DMS153 treated with DMSO at 0.1 percent for 48 hours (cell line): ENCODE data around the gene MITD1.
"Not testable (repeated sequence)": the region's sequence is repeated elsewhere in the genome, so short reads cannot be mapped to it uniquely, and the experiment has no call there.

Experiments
- DNase-seq: peaks from one replicate; lab custom pipeline; 2025; ENCODE audit not compliant: unreplicated experiment; lab: John Stamatoyannopoulos, UW

MITD1 gene

DNA sequence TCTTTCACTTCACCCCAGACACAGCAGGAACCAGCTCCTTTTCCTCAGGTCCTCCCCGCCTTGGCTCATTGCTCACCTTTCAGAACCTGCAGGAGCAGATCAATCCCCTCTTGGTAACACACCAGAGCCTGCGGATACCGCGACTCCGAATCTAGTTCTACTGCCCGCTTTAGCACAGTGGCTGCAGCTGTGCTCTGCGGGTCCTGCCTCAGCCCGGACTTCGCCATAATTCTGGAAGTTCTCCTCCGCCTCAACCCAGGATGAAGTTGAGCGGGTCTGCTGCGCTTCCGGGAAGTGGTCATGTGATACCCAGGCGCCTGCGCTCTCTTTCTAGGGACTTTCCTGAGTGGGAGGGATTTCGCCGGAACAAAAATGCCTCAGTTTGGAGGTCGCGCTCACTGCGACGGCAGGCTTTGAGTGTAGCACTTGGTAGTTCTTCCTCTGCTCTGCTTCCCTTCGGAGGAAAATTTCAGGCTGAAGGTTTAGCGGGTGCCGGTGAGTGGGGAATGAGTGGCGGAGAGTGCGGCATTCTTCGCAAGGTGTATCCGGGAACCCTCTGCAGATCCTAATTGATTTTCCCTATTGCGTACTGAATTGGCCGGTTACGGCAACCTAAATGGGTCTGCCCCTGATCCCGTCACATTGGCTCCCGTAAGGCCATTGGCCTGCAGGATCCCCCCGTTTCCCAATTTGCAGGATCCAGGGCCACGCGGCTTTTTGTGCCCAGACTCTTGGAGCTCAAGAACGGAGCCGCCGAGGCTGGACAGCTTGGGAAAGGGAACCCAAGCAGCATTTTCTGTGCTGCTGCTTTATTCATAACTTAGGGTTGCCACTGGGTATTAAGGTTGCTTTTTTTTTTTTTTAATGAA lies at the start of gene MITD1, which contains the start of gene MRPL30:
Gene MITD1 (minus strand): TSS at position 304 of the 869 bp plus-strand sequence. CDS start 77 bp downstream, at position 227.
Gene MRPL30 (plus strand): TSS at position 430 of the 869 bp plus-strand sequence. CDS start 5,020 bp downstream, outside the sequence.
- peak; percentile 84 for DNase-seq

DNA sequence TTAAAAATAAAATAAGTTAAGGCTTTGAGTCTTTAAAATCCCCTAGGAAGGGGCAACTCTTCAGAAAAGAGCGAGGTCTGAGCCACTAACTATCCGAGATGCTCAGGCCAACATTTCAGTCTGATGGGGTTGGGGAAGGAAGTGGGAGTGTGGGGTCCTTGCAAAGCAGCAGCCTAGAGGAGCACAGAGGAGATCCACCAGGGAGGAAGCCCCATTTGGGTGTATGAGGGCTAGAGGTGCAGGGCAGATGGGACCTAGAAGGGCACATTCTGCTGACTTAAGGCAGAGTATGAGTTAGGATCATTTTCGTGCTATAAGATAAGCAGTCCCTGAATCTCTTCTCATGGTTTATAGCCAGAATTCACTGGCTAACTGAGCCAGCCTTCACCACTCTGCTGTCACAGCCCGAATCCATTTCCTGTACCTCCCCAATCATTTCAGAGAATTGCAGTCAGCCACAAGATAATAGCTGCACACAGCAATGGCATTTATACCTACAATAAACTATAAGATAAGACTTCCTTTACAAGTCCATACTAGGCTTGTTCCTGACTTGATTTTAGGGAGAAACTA lies 37.2 kb upstream of the MITD1 start:
- DNase-seq, result no peak

DNA sequence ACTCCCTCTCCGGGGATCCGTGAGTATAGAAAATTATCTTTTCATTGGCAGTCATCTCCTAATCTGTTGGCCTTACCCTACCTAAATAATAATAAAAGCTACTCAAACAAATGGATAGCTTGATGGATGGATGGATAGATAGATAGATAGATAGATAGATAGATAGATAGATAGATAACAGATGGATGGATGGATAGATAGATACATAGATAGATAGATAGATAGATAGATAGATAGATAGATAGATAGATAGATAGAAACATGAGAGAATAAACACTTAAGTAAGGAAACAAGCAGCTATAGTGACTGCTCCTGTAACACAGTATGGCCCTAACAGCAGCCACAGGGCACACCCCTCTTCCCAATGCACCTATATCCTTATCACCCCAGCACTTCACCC lies 35.2 kb upstream of the MITD1 start:
- no peak for DNase-seq

DNA sequence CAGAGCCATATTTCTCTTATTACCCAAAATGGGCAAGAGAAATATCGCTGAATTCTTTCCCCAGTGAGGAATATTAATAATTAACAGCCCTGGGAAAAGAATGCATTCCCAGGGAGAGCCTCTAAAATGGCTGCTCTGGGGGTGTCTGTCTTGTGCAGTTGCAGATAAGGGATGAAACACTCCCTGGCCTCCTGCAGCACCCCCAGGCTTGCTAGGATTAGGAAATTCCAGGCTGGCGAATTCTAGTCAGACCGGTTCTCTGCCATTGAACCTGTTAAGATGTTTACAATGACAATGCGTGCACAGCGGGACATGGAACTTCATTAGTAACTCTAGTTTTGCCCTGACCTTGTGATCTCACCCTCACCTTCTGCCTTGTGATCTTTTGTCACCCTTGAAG lies 24.6 kb upstream of the MITD1 start:
- no peak for DNase-seq

DNA sequence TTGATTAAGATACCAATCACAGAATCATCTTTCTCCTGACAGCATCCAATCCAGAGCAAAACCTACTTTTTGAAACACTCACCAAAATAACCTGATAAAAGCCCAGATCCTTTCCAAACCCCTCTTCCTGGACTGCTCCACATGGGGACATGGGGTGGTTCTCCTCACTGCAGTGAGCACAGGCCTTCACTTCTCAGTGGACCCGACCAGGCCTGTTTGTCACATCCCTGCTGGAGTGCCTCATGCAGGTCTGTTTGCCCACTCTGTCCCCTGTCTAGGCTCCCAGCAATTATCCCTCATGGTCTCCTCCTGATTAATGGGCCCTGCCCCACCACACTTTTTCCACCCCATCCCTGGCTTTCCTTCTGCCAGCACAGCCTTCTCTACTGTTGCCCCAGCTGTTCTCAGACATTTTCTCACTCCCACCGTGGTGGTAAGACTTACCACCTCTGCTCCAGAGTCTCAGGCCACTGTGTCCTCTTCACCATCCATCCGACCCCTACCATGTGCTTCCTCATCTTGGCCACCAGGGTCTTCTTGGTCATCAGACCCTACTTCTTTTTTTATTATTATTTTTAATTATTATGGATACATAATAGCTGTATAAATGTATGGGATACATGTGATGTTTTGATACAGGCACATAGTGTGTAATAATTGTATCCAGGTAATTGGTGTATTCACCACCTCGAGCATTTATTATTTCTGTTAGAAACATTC lies 21.3 kb upstream of the MITD1 start:
- no peak for DNase-seq

DNA sequence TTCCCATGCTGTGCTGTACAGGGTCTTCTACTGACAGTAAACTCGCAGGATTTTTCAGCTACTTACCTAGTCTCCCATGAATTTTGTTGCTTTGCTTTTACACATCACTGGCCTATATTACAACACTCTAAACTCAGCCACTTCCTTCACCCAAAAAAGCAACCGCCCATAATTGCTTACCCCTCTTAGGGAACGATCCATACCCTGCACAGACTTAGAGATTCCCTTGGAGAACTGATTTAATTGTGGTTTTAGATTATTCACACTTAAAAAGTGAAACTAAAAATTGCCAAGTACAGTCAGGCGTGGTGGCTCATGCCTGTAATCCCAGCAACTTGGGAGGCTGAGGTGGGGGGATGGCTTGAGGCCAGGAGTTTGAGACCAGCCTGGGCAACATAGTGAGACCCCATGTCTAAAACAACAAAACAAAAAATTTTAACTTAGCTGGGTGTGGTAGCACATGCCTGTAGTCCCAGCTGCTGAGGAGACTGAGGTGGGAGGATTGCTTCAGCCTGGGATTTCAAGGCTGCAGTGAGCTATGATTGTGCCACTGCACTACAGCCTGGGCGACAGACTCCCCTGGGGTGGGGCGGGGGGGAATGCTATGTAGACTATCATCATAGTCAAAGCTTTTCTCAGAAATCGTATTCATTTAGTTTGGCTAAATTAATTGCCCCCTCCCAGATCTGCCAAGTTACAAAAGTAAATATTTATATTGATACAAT lies 19.4 kb upstream of the MITD1 start:
- DNase-seq, result no peak

DNA sequence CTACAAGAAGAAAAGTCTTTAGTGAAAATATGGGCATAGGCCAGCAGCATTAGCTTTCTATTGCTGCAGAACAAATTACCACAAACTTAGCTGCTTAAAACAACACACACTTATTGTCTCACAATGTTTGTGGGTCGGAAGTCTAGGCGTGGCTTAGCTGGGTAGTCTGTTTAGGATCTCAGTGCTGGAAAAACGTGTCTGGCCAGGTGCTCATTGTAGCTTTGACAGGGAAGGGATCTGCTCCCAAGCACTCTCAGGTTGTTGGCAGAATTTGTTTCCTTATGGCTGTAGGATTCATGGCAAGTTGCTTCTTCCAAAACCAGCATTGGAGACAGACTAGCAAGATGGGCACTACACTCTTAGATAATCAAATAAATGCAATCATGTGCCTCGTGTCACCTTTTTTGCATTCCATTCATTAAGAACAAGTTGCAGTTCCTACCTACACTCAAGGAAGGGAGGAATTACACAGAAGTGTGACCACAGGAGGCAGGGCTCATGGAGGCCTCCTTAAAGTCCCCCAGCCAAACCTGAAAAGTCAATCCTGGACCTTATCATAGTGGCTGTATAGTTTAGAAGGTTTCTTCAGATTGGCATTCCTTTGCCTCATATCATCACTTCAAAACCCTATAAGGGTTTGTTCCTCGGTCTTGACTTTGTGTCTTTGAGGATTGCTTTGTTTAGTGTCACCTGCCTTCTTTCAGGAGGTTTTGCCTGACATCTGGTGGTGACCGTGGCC lies 17.4 kb upstream of the MITD1 start:
- DNase-seq, result no peak

DNA sequence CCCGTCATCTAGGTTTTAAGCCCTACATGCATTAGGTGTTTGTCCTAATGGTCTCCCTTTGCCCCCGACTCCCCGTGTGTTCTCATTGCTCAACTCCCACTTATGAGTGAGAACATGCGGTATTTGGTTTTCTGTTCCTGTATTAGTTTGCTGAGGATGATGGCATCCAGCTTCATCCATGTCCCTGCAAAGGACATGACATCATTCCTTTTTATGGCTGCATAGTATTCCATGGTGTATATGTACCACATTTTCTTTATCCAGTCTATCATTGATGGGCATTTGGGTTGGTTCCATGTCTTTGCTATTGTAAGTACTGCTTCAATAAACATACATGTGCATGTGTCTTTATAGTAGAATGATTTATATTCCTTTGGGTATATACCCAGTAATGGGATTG lies 11.5 kb upstream of the MITD1 start:
- DNase-seq, result not testable (repeated sequence)

DNA sequence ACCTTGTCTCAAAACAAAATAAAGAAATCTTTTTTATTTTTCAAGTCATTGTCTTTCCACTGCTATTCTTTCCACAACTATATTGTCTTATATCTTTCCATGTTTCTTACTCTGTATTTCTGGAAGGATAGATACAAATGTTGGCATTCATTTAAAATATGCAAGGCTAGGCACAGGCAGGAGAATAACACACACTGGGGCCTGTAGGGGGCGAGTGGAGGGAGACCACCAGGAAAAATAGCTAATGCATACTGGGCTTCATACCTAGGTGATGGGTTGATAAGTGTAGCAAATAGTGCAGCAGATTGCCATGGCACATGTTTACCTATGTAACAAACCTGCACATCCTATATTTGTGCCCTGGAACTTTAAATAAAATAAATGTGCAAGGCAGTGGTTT lies 9.7 kb upstream of the MITD1 start:
- DNase-seq, result no peak

DNA sequence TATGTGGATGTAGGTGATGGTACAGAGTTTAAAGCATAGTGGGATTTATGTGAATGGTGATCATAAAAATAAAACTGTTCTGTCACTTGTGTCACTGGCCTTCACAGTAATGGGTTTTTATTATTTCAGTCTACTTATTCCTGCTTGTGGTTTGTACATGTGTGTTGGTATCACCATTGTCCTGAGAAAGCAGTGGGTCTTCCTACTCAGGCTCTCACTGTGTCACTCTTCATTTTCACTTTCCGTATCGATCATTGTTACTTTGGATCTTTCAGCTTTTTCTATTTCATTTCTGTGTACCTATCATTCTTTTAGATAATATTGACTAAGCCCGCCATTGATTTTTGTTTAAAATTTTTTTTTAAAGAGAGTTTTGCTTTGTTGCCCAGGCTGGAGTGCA lies 7.5 kb upstream of the MITD1 start:
- DNase-seq, result no peak

DNA sequence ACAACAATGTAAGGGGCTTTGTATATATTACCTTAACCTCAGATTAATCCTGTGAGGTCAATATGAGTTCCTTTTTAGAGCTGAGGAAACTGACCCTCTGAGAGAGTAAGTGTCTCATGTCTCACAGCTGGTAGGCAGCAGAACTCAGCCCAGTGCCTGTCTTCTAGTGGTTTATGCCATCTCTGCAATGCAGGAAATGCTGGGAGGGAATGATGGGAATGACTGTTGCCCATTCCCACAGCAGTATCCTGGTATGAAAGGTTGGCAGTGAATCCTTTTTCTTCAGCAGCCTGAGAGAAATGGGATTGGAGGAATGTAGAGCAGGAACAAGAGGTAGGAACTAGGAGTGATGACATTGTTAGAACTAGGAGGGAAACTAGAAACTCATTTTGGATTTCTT lies 6.2 kb upstream of the MITD1 start:
- no peak for DNase-seq

DNA sequence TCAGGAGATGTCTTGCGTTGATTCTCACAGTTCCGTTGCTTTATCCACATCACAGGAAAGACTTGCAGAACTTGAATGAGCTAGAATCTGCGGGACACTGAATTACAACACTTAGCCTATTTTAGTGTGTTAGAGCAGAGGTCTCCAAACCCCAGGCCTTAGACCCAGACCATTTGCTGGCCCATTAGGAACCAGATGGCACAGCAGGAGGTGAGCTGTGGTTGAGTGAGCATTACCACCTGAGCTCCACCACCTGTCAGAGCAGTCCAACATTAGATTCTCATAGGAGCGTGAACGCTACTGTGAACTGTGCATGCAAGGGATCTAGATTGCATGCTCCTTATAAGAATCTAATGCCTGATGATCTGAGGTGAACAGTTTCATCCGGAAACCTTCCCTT lies 4.0 kb upstream of the MITD1 start:
- no peak for DNase-seq

DNA sequence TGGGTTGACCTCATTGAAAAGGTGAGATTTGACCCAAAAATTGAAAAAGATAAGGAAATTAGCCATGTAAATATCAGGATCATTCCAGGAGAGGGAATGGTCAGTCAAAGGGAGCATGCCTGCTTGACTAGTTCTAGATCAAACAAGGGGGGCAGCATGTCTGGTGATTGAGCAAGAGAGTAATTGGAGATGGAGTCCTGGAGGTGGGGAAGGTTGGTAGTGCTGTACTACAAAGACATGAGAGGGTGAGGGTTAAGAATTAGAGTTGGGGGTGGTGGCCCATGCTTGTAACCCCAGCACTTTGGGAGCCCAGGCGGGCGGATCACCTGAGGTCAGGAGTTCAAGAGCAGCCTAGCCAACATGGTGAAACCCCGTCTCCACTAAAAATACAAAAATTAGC lies 2.2 kb upstream of the MITD1 start:
- DNase-seq, result no peak

DNA sequence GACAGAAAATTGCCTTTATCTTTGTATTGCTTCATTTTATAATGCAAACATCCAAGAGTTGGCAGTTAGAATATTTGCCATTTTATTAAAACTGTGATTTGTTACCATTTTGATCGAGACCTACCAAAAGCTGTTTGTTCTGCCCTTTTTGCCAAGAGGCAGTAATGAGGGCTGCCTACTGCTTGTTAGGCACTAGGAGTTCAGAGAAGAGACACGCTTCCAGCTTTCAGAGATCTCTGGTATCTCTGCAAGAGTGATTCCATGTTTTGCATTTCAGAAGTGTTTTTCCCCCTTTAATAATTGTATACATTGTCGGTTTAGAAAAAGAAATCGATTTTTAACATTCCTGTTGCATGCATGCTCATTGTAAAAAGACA lies 754 bp upstream of the MITD1 start:
- DNase-seq, result no peak

DNA sequence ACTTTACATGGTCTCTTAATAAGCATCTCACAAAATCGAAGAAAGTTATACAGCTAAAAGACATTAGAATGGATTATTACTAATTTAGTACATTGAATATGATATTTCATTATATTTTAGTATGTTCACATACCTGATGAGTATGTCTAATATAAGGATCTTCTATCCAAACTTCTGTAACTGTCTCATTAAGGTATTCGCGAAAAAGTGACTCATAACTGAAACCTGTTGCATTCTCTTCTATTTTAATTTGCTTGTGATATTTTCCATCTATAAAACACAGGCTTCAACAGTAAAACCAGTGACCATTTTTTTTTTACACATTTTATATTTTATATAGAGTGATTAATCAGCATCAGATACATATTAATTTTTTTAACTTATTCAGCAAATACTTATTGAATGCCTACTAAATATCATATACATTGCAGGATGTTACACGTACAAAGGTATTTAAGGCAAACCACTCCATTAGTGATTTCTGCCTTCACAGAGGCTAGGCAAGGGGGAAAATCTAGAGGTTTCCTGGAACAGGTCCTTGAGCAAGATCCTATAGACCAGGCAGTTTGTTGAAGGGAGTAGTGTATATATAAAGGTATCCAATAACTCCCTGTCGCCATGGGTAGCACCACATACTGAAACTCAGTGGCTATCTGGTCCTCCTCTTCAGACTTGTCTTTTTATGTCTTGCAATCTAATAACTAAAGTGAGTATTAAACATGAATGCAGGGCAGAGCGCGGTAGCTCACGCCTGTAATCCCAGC lies 9.3 kb downstream of the MITD1 start:
- DNase-seq, result no peak

DNA sequence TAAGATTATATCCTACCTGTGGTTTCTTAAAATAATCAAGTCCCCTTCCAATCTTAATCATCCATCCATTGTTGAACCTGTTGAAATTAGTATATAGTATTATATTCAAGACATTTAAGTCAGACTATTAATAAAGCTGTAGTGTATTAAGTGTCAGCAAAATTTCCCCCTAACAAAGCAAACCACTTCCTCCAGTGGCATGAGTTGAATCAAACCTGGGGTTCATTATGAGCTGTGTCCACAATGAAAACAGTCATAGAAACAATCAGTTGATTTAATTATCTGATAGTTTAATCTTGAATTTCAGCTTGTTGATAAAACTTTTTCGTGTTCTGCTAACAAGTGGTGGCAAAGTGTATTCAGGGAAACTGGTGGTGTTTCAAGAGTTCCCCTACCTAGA lies 11.3 kb downstream of the MITD1 start:
- no peak for DNase-seq

DNA sequence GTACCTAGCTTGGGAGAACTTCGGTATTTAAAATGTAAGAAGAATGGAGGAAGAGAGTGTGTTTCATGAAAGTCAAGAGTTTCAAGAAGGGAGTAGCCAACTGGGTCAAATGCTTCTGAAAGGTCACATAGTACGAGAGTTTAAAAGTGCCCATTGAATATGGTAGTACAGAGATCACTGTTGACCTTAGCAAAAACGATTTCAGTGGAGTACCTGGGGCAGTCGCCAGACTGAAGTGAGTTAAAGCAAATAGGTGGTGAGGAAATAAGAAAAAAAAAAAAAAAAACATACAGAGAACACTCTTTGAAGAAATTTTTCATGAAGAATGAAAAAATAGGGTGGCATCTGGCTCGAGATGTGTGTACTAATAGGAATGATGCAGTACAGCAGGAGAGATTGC lies 14.6 kb downstream of the MITD1 start:
- DNase-seq, result no peak

DNA sequence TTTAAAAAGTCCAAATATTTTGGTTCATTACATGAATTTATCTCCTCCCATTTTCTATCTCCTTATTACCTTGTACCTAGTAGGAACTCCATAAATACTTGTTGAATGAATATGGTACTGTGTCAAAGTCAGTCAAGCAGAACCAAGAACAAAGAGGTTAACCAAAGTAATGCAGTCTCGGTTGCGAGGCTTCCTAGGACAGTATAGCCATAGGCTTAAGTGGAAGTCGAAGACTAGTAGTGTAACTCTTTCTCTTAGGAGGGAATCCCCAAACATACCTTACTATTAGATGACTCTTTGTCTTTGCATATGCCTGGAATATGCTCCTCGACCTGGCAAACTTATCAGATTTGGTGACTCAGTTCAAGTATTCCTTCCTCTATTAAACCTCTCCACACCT lies 21.3 kb downstream of the MITD1 start:
- no peak for DNase-seq

DNA sequence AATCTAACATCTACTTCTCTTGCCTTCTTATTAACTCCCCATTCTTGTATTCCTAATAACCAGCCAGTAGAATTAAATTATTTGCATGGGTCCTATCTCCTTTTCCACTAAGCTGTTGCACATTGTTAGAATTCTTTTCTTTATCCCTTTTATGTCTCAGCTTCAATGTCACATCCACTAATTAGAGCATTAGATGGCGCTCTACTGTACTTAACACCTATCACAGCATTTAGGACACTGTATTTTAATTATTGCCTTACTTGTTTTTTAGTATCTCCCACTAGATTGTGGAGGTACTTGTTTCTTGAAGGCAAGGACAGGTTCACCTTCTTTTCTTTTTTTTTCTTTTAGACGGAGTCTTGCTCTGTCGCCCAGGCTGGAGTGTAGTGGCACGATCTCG lies 22.3 kb downstream of the MITD1 start:
- DNase-seq, result no peak

DNA sequence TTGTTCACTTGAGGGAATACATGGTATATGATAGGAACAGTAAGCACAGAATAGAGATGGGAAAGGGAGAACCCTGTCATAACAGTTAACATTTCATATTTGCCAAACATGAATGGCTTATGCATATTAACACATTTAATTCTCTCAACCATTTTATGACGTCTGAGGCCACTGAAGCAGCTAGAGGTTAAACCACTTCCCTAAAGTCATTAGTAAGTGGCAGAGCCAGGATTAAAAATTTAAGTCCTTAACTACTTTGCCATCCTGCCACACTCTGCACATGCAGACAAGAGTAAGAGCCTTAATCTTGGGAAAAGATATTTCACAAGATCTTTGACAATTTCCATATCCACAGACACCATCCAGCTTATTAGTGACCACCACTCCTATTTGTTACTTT lies 24.0 kb downstream of the MITD1 start:
- DNase-seq, result no peak
